K562 (cell line): ENCODE results near the gene SLC25A1. TPM values are rescaled to one million over a fixed set of nuclear protein-coding genes. Genes with fewer than 3 reads are reported as not detected.
A peak's percentile ranks its signal among the peaks of the same experiment; 100 is the strongest.

Experiments used
- CHD4 ChIP-seq: fragments of 200-600 bp; sonication (generic); IDR thresholded peaks from 3 replicates; pipeline ENCODE4 v1.6.1; 2012; ENCODE audit warnings: low read depth, mild to moderate bottlenecking, mixed read lengths, low read length, inconsistent platforms; ENCODE audit not compliant: insufficient read depth, insufficient replicate concordance, poor library complexity, severe bottlenecking
- E2F5 ChIP-seq: sonication (generic); formaldehyde crosslinking; IDR thresholded peaks from 2 replicates; pipeline ENCODE4 v1.8.0; 2022; ENCODE audit warnings: mild to moderate bottlenecking, missing genetic modification reagents
- LCOR ChIP-seq: sonication (generic); formaldehyde crosslinking; IDR thresholded peaks from 2 replicates; pipeline ENCODE4 v1.8.0; 2022; ENCODE audit warnings: mild to moderate bottlenecking, missing genetic modification reagents
- PHB ChIP-seq: fragments of 250-450 bp; sonication (Bioruptor Pico); IDR thresholded peaks from 2 replicates; pipeline ENCODE4 v1.5.0; 2021
- TBP ChIP-seq: optimal IDR thresholded peaks from 2 replicates; pipeline ENCODE3; 2011; ENCODE audit warnings: low read depth, low read length, improper control_type of control experiment
- TEAD4 ChIP-seq, 2 experiments: sonication (generic) in 1 of 2; formaldehyde crosslinking in 1 of 2; IDR thresholded peaks; 2 replicates each; pipeline versions ENCODE4 v1.6.1 to v1.8.0; 2012 to 2022; ENCODE audit warnings: borderline replicate concordance in 1 of 2, inconsistent platforms in 1 of 2, low read length in 1 of 2, mild to moderate bottlenecking in 1 of 2, missing genetic modification reagents in 1 of 2
- TGIF2 ChIP-seq: sonication (generic); formaldehyde crosslinking; IDR thresholded peaks from 2 replicates; pipeline ENCODE4 v1.8.1; 2022; ENCODE audit warnings: mild to moderate bottlenecking, missing genetic modification reagents, moderate library complexity
- ZNF282 ChIP-seq: sonication (generic); formaldehyde crosslinking; IDR thresholded peaks from 2 replicates; pipeline ENCODE4 v1.8.1; 2023; ENCODE audit warnings: missing genetic modification reagents
- ZNF354B ChIP-seq: fragments of 250-450 bp; sonication (Bioruptor Pico); IDR thresholded peaks from 2 replicates; pipeline ENCODE4 v1.4.0; 2020
- polyA plus RNA-seq, 8 experiments: library from polyadenylated mRNA; depleted of rRNA in 4 of 8; stranded (reverse) in 5 of 8; unstranded in 3 of 8; fragments of >200 nt; fragmentation: Nextera tagmentation in 2 of 8; fragmentation: Illumina TruSeq in 1 of 8; extraction: Ambion mirVana in 2 of 8; extraction: Trizol in 1 of 8; gene quantifications; 2 replicates each; pipeline versions ENCODE4 v1.2.1 to v1.2.3, GENCODE V29; 2011 to 2014; ENCODE audit warnings: inconsistent platforms in 1 of 8, missing spikeins in 1 of 8
- total RNA-seq, 7 experiments: library from RNA; depleted of rRNA in 6 of 7; stranded (reverse); fragments of >200 nt in 6 of 7; fragmentation: Illumina TruSeq in 2 of 7; extraction: Trizol in 2 of 7; gene quantifications; 2 replicates each; pipeline versions ENCODE4 v1.2.1 to v1.2.3, GENCODE V29; 2011 to 2021; ENCODE audit warnings: low replicate concordance in 1 of 7
- TF ChIP-seq, protein P1 (sequence below): sonication (generic); formaldehyde crosslinking; IDR thresholded peaks from 2 replicates; pipeline ENCODE4 v1.8.0; 2022; ENCODE audit warnings: mild to moderate bottlenecking, missing genetic modification reagents

Gene SLC25A1
- total and polyA plus RNA-seq, 9 of the 15 experiments (the other 6 are each of a cell fraction or from before 2014, with no cell fraction given), result 11.0 to 408 (median 110) TPM

- TF ChIP-seq CHD4, result no peak
- TF ChIP-seq, protein P1, sequence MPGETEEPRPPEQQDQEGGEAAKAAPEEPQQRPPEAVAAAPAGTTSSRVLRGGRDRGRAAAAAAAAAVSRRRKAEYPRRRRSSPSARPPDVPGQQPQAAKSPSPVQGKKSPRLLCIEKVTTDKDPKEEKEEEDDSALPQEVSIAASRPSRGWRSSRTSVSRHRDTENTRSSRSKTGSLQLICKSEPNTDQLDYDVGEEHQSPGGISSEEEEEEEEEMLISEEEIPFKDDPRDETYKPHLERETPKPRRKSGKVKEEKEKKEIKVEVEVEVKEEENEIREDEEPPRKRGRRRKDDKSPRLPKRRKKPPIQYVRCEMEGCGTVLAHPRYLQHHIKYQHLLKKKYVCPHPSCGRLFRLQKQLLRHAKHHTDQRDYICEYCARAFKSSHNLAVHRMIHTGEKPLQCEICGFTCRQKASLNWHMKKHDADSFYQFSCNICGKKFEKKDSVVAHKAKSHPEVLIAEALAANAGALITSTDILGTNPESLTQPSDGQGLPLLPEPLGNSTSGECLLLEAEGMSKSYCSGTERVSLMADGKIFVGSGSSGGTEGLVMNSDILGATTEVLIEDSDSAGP (CRISPR knock-in tag), result 0 out of 2 replicates have a peak, but pooled peaks have one; percentile 15
- 0 out of 2 replicates have a peak, but pooled peaks have one; percentile 60 for TF ChIP-seq LCOR
- TF ChIP-seq ZNF282 (CRISPR knock-in tag), result peak; percentile 86; the same call in 1 of the 2 replicates
- TF ChIP-seq TEAD4 (IDR thresholded peaks at IDR 0.05; ENCODE audit: low read length), result no peak
- peak; percentile 15; the same call in 1 of the 2 replicates for TF ChIP-seq TEAD4 (CRISPR knock-in tag; IDR thresholded peaks at IDR 0.05; ENCODE audit: borderline replicate concordance)
- 0 out of 2 replicates have a peak, but pooled peaks have one; percentile 18 for TF ChIP-seq E2F5 (CRISPR knock-in tag)
- TF ChIP-seq TGIF2 (CRISPR knock-in tag), result 0 out of 2 replicates have a peak, but pooled peaks have one; percentile 55
- TF ChIP-seq TBP, result peak; percentile 11
- peak; percentile 15; the same call in 1 of the 2 replicates for TF ChIP-seq PHB (CRISPR knock-in tag)
- TF ChIP-seq ZNF354B (CRISPR knock-in tag), result no peak
These were observed 43.9 kb upstream of the SLC25A1 start (continued) for GRCh38 chr22:19222242-19223005.
